Lung microvascular endothelial cell (primary cell): Measurements from ENCODE around the gene DDIT3. TPM values are rescaled to one million over a fixed set of nuclear protein-coding genes. Genes with fewer than 3 reads are reported as not detected.

Source experiments
- DNase-seq, 2 donors: peaks; one replicate each; pipeline versions ENCODE4 v3.0.0 to v3.0.0-alpha.2; 2010; ENCODE audit warnings: low read depth in 2 of 2
- total RNA-seq: library from RNA; depleted of rRNA; stranded (reverse); fragments of >200 nt; gene quantifications from 2 replicates; pipeline ENCODE4 v1.2.1, GENCODE V29; 2014

DDIT3 gene
- total RNA-seq, 1 donor from 2014 or later: 12.5 TPM

DNA sequence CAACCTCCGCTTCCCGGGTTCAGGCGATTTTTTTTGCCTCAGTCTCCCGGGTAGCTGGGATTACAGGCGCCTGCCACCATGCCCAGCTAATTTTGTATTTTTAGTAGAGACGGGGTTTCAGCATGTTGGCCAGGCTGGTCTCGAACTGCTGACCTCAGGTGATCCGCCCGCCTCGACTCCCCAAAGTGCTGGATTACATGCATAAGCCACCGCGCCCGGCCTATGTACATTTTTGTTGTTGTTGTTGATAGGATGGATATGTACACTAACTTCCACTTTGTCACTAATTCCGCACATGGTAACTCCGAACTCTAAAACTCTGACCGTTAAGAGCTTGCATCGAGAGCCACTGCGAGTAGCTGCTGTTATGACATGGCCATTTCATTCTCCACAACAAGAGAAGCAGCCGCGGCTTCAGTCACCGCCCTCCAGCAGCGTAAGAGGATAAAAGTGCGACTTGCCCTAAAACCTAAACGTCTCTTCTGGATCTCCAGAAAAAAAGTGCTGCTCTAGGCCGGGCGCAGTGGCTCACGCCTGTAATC lies 33.2 kb downstream of the DDIT3 start:
- peak in 1 of 2 donors; percentile 15 for DNase-seq

- DNase-seq: no peak
These were observed 34.6 kb downstream of the DDIT3 start for GRCh38 chr12:57485695-57486094.

GRCh38 chr12:57483466-57483865 lies 36.8 kb downstream of the DDIT3 start:
- DNase-seq: no peak

DNA sequence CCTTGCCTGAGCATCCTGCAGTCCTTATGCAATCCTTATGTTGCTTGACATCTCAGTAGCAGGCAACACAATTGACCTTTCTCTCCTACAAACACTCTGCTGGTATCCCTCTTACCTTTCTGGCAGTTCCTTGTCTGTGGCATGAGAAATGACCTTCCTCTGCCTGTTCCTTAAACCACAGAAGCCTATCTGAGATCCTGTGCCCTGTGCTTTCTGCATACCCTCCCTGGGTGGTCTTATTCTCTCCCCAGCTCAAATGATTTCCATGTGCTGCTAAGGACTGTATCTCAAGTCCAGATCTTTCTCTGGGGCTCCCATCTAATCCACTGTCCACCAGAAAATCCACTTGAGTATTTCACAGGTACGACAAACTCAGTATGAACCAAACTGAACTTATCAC lies 38.6 kb downstream of the DDIT3 start:
- DNase-seq: no peak

- peak; percentile 62 to 77 for DNase-seq
These were observed 40.8 kb downstream of the DDIT3 start, which contains the start of gene ARHGAP9 for GRCh38 chr12:57479376-57480115. Gene ARHGAP9, minus strand, starts transcription at chr12:57479866. Its CDS starts 460 bp downstream, at chr12:57479406.

- DNase-seq: no peak
These were observed 41.3 kb downstream of the DDIT3 start for GRCh38 chr12:57479043-57479375.

DNA sequence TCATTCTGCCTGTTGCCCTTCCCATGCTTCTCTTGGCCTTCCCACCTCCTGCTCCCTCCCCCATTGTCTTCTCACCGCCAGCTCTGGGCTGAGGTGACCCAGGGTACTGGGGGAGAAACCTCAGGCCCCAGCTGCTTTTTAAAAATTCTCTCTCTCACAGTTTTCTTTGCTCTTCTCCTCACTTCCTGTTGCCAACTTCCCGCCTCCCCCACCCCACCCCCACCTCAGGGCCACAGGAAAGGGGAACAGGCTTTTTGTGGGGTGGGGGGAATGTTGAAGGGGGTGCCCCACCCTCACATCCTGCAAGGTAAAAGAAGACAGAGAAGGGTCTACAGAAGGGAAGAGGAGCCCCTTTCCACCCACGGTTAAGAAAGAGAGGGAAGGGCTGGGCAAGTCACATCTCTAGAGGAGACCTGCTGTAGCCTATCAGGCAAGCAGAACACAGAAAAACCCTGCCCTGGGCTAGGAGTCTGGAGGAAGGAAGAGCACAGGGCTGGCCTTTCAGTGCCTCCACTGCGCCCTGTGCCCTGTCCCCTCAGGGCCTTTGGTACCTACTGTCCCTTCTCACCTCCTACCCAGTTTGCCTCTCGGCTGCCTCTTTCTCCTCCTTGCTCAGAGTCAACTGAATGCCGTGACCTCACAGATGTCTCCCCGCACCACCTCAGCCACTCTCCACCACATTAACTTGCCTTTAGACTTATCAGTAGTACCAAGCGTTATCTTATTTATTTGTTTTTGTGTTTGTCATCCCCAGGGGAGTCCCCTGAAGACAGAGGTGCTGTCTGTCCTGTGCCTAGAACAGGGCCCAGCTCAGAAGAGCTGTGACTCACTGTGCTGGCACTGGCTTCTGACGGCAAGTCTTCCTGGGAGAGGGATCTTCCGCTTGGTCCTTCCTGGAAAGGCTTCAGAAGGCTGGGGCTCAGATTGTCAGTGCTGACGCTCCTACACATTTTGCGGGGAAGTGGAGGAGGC lies 42.3 kb downstream of the DDIT3 start:
- DNase-seq: peak in 1 of 2 donors; percentile 44

- no peak for DNase-seq
These were observed 43.2 kb downstream of the DDIT3 start for GRCh38 chr12:57476993-57477709.

- no peak for DNase-seq
These were observed 43.9 kb downstream of the DDIT3 start for GRCh38 chr12:57476162-57476992.

GRCh38 chr12:57475271-57476161 lies 44.8 kb downstream of the DDIT3 start:
- DNase-seq: peak; percentile 43 to 45

- DNase-seq: no peak
These were observed 45.5 kb downstream of the DDIT3 start for GRCh38 chr12:57474862-57475261.

DNA sequence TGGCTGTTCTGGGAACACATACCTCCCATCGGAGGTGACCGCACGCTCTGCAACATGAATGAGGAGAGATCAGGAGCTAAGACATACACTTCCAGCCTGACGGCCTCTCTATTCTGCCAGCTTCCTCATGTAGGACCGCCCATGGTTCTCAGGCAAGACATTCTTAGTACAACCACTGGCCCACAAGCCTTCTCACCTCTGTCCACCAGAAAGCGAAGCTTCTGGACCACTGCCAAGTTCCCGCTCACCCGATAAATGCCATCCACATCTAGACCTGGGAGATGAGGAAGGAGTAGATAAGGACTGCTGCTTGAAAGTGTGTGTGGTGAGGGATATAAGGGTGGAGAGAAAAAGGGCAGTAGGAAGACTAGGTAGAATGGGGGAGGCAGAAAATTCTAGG lies 45.9 kb downstream of the DDIT3 start:
- DNase-seq: no peak

DNA sequence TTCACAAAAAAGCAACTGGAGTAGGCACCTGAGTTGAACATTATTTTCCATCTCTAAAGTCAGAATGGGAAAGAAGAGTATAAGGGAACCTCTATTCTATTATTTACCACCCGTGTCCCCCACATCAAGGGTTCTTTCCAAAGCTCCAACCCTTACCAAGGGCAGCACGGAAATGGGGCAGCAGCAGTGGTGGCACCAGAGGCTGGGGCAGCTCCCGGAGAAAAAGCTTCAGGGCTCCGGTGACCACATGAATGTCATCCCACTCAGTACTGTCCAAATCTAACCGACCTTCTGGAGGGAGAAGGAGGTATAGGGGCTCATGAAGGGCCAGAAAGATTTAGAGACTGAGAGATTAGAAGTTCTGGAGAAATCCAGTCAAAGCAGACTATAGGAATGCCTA lies 46.4 kb downstream of the DDIT3 start:
- DNase-seq: no peak

- no peak for DNase-seq
These were observed 46.9 kb downstream of the DDIT3 start for GRCh38 chr12:57473392-57473791.

- no peak for DNase-seq
These were observed 47.9 kb downstream of the DDIT3 start for GRCh38 chr12:57472391-57472790.

GRCh38 chr12:57471661-57472060 lies 48.7 kb downstream of the DDIT3 start:
- DNase-seq: no peak

DNA sequence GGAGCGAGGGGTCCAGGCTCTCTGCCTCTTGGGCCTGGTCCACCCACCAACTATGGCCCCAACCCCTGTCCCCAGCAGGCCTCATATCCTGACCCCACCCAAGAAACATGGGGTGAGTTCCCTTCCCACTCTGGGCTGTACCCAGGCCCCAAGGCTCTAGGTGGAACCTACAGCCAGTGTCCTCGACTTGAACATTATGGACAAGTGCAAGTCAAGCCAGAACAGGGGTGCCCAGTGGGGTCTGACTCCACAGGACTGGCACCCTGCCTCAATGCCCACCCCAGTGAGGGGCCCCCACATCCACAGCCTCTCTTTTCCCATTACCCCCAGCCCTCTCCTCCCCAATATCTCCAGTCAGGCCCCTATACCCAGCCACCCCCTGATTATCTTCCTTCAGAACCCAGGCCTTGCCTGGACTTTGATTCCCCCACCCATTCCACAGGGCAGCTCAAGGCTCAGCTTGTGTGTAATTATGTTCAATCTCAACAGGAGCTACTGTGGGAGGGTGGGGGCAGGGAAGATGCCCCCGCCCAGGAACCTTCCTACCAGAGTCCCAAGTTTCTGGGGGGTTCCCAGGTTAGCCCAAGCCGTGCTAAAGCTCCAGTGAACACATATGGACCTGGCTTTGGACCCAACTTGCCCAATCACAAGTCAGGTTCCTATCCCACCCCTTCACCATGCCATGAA lies 49.2 kb downstream of the DDIT3 start:
- DNase-seq: no peak

- DNase-seq: no peak
These were observed 49.9 kb downstream of the DDIT3 start for GRCh38 chr12:57470286-57470969.
